B cell (primary cell): Measurements from ENCODE around the gene TRPM6. TPM values are rescaled to one million over a fixed set of nuclear protein-coding genes. Genes with fewer than 3 reads are reported as not detected.

Source experiments
- ATAC-seq: fragments of 200-7000 bp; cut with Tn5 transposase; one replicate; pipeline ENCODE4 v1.10.0; 2021; ENCODE audit warnings: low read depth, mild to moderate bottlenecking, moderate number of reproducible peaks, moderate library complexity
- CTCF ChIA-PET: fragments of 350-600 bp; sonication (Branson Sonifier 250); formaldehyde crosslinking; loops from one replicate; lab custom pipeline; 2021; ENCODE audit warnings: antibody characterized with exemption, inconsistent platforms; lab: Charles Lee
- POLR2A ChIA-PET: fragments of 350-600 bp; sonication (Branson Sonifier 250); formaldehyde crosslinking; loops from one replicate; lab custom pipeline; 2021; ENCODE audit warnings: antibody characterized with exemption; lab: Charles Lee
- DNase-seq: peaks from one replicate; pipeline ENCODE4 v3.0.0; 2013
- H2AFZ ChIP-seq: 2 replicates; pipeline ENCODE4 v1.6.1; 2012; ENCODE audit warnings: mild to moderate bottlenecking, low read depth, low read length; ENCODE audit not compliant: insufficient read depth, poor library complexity, severe bottlenecking
- H3K27ac ChIP-seq, 2 donors: 1 replicate in 1 of 2; 2 replicates in 1 of 2; pipeline ENCODE4 v1.5.1; 2012 to 2013; ENCODE audit warnings: low read length in 2 of 2, mild to moderate bottlenecking in 2 of 2, moderate library complexity in 1 of 2
- H3K27me3 ChIP-seq, 4 experiments: fragments of 200-600 bp in 1 of 4; sonication (generic) in 1 of 4; replicated peaks in 1 of 4; 1 replicate in 2 of 4; 2 replicates in 2 of 4; pipeline versions ENCODE4 v1.6.1 to v1.7.0; 2013 to 2016; ENCODE audit warnings: low read length in 3 of 4, mild to moderate bottlenecking in 2 of 4, mixed read lengths in 1 of 4, moderate library complexity in 1 of 4; ENCODE audit not compliant: insufficient read depth in 4 of 4, control insufficient read depth in 3 of 4; ENCODE audit errors: control extremely low read depth in 1 of 4
- H3K36me3 ChIP-seq, 2 experiments: replicated peaks in 1 of 2; 1 replicate in 1 of 2; 2 replicates in 1 of 2; pipeline versions ENCODE4 v1.6.1 to v1.7.1; 2013; ENCODE audit warnings: low read length in 1 of 2; ENCODE audit not compliant: insufficient read depth in 2 of 2, control insufficient read depth in 1 of 2; ENCODE audit errors: control extremely low read depth in 1 of 2, extremely low read depth in 1 of 2
- H3K4me1 ChIP-seq, 2 donors: fragments of 200-600 bp in 1 of 2; sonication (generic) in 1 of 2; 1 replicate in 1 of 2; 2 replicates in 1 of 2; pipeline versions ENCODE4 v1.5.1 to v1.6.1; 2013 to 2017; ENCODE audit warnings: low read length in 2 of 2; ENCODE audit not compliant: control insufficient read depth in 2 of 2, insufficient read depth in 2 of 2
- H3K4me2 ChIP-seq: replicated peaks from 2 replicates; pipeline ENCODE3; 2012; ENCODE audit warnings: mild to moderate bottlenecking, low read depth, low read length; ENCODE audit not compliant: poor library complexity, severe bottlenecking
- H3K4me3 ChIP-seq, 5 experiments: fragments of 200-600 bp in 1 of 5; sonication (generic) in 1 of 5; 1 replicate in 3 of 5; 2 replicates in 2 of 5; pipeline versions ENCODE4 v1.5.1 to v1.7.0; 2011 to 2016; ENCODE audit warnings: low read length in 4 of 5, mild to moderate bottlenecking in 4 of 5, low read depth in 2 of 5, control low read depth in 1 of 5, moderate library complexity in 1 of 5; ENCODE audit not compliant: insufficient read depth in 1 of 5; ENCODE audit errors: control extremely low read depth in 1 of 5, extremely low read depth in 1 of 5
- H3K79me2 ChIP-seq: fragments of 200-600 bp; sonication (generic); one replicate; pipeline ENCODE4 v1.6.0; 2016; ENCODE audit warnings: low read length; ENCODE audit not compliant: control insufficient read depth, insufficient read depth
- H3K9ac ChIP-seq: fragments of 200-600 bp; sonication (generic); 2 replicates; pipeline ENCODE4 v1.6.1; 2017; ENCODE audit warnings: mild to moderate bottlenecking, low read length, moderate library complexity
- H3K9me3 ChIP-seq, 3 donors: one replicate each; pipeline versions ENCODE4 v1.6.1 to v1.7.1; 2013; ENCODE audit warnings: low read length in 2 of 3; ENCODE audit not compliant: control insufficient read depth in 2 of 3, insufficient read depth in 1 of 3; ENCODE audit errors: control extremely low read depth in 1 of 3
- H4K20me1 ChIP-seq: 2 replicates; pipeline ENCODE4 v1.6.0; 2012; ENCODE audit warnings: mild to moderate bottlenecking, low read length; ENCODE audit not compliant: insufficient read depth, control insufficient read depth, poor library complexity, severe bottlenecking
- H3K27ac Mint-ChIP-seq: one replicate; pipeline ENCODE4 v1.8.0; 2021; ENCODE audit warnings: mixed read lengths
- H3K27me3 Mint-ChIP-seq: one replicate; pipeline ENCODE4 v1.8.0; 2021; ENCODE audit warnings: mixed read lengths
- H3K4me1 Mint-ChIP-seq: one replicate; pipeline ENCODE4 v1.8.0; 2021; ENCODE audit warnings: mixed read lengths
- H3K4me3 Mint-ChIP-seq: one replicate; pipeline ENCODE4 v1.8.0; 2021; ENCODE audit warnings: mixed read lengths
- H3K9me3 Mint-ChIP-seq: one replicate; pipeline ENCODE4 v1.8.0; 2022; ENCODE audit warnings: mixed read lengths; ENCODE audit not compliant: insufficient read depth
- EZH2 ChIP-seq: IDR thresholded peaks from 2 replicates; pipeline ENCODE4 v1.6.1; 2012; ENCODE audit warnings: borderline replicate concordance, low read depth, mild to moderate bottlenecking, moderate library complexity, low read length; ENCODE audit not compliant: insufficient read depth, poor library complexity, severe bottlenecking
- WGBS: methylation state at CpG from one replicate; pipeline ENCODE4 v1.1.5; 2013; ENCODE audit warnings: missing lambda C conversion rate; ENCODE audit not compliant: insufficient coverage; 5-methylcytosine and 5-hydroxymethylcytosine counted together
- intact Hi-C: fragments of 100-400 bp; cut with micrococcal nuclease; formaldehyde crosslinking; loops from one replicate; pipeline ENCODE4 v1.10.0; 2022
- polyA plus RNA-seq: library from polyadenylated mRNA; depleted of rRNA; stranded (reverse); fragments of >200 nt; gene quantifications from 2 replicates; pipeline ENCODE4 v1.2.3, GENCODE V29; 2012
- total RNA-seq, 2 donors: library from RNA; stranded (reverse); fragments of 120-200 nt in 1 of 2; gene quantifications; 1 replicate in 1 of 2; 2 replicates in 1 of 2; pipeline versions ENCODE4 v1.2.3 to v1.2.4, GENCODE V29; 2013 to 2022
- TF ChIP-seq, protein P1 (sequence below): fragments of 200-600 bp; IDR thresholded peaks from one replicate; pipeline ENCODE4 v1.8.0; 2022; ENCODE audit warnings: antibody characterized with exemption, mild to moderate bottlenecking

The TRPM6 gene
- total and polyA plus RNA-seq, 2 donors (not counting 1 experiment from before 2014, with no cell fraction given), result not detected

DNA sequence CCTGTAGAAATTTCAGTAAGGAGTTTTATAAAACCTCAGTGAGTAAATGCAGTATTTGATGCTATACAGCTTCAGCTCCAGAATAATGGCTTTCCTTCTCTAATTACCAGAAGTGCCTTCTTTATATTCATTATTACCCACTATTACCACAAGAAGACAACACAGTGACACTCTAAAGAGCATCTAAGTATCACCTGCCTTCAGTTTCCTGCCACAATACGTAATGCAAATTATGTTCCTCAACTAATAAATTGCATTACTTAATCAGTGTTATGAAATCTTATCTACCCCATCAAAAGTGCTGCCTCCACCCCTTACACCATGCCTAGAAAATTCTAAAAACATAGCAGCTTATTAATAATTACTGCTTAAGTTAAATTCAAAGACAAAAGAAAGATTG lies 91.9 kb downstream of the TRPM6 start:
- WGBS, result 0% methylated on average over 1 of the region's 1 CpG
- Histone ChIP-seq H3K9me3 (no peaks in the 10 kb centered on the region), H2AFZ (no peak overlapping the region), H3K4me2 (no peak overlapping the region), H3K4me1 (no peaks in the 10 kb centered on the region), H4K20me1 (no peaks in the 10 kb centered on the region), H3K4me3 (no peak overlapping the region), H3K9ac (no peak overlapping the region), H3K27ac (no peak overlapping the region), H3K36me3 (no peaks in the 10 kb centered on the region), H3K79me2 (no peaks in the 10 kb centered on the region), H3K27me3 (no peaks in the 10 kb centered on the region)
- intact Hi-C loops, result no loop called here
- ChIA-PET CTCF (interaction anchor here (0.8 kb wide), 1 partner anchor 24 kb away, joined by 3 read pairs; no protein-coding TSS in a partner anchor), POLR2A (no interaction called here)
- Mint-ChIP-seq H3K27ac (no peak overlapping the region), H3K4me3 (no peak overlapping the region), H3K4me1 (no peaks in the 10 kb centered on the region), H3K27me3 (peaks cover 18% of the 10 kb centered on the region), H3K9me3 (no peaks in the 10 kb centered on the region)
- ATAC-seq (no peak), DNase-seq (no peak)
- TF ChIP-seq, protein P1, sequence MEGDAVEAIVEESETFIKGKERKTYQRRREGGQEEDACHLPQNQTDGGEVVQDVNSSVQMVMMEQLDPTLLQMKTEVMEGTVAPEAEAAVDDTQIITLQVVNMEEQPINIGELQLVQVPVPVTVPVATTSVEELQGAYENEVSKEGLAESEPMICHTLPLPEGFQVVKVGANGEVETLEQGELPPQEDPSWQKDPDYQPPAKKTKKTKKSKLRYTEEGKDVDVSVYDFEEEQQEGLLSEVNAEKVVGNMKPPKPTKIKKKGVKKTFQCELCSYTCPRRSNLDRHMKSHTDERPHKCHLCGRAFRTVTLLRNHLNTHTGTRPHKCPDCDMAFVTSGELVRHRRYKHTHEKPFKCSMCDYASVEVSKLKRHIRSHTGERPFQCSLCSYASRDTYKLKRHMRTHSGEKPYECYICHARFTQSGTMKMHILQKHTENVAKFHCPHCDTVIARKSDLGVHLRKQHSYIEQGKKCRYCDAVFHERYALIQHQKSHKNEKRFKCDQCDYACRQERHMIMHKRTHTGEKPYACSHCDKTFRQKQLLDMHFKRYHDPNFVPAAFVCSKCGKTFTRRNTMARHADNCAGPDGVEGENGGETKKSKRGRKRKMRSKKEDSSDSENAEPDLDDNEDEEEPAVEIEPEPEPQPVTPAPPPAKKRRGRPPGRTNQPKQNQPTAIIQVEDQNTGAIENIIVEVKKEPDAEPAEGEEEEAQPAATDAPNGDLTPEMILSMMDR, result no peak

DNA sequence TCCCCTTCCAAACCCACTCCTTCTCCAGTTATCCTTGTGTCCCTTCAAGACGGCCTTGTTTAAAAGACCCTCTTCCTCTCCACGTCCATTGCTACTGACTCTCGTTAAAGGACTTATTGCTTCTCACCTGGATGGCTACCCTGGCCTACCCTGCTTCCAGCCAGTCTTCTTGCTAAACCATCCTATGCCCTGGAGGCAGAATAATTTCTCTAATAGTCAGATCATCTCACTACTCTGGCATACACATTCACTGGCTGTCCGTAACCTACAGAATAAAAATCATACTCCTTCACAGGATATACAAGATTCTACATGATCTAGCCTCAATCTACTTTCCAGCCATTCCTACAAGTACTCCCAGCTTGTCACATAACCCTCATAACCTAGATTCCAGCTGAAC lies 92.6 kb downstream of the TRPM6 start:
- H3K4me2 ChIP-seq, result no peak overlapping the region
- no peak overlapping the region for H3K4me3 ChIP-seq
- H3K4me3 Mint-ChIP-seq, result no peak overlapping the region
- intact Hi-C loops, result no loop called here
- DNase-seq (no peak), ATAC-seq (no peak)
- no peaks in the 10 kb centered on the region for H3K79me2 ChIP-seq
- H3K9ac ChIP-seq, result no peak overlapping the region
- no peaks in the 10 kb centered on the region for H3K27me3 ChIP-seq
- CTCF ChIA-PET, result interaction anchor here (2.8 kb wide), 1 partner anchor 17 kb away, joined by 9 read pairs; no protein-coding TSS in a partner anchor
- TF ChIP-seq, protein P1, result no peak
- TF ChIP-seq EZH2, result no peak
- H3K27ac ChIP-seq, result no peak overlapping the region
- H3K9me3 Mint-ChIP-seq, result no peaks in the 10 kb centered on the region
- H3K27me3 Mint-ChIP-seq, result peaks cover 18% of the 10 kb centered on the region
- POLR2A ChIA-PET, result no interaction called here
- H2AFZ ChIP-seq, result no peak overlapping the region
- no peaks in the 10 kb centered on the region for H3K36me3 ChIP-seq
- H3K4me1 ChIP-seq, result no peaks in the 10 kb centered on the region
- 94% methylated on average over 4 of the region's 4 CpGs for WGBS
- no peaks in the 10 kb centered on the region for H3K4me1 Mint-ChIP-seq
- H3K27ac Mint-ChIP-seq, result no peak overlapping the region
- H3K9me3 ChIP-seq, result no peaks in the 10 kb centered on the region
- H4K20me1 ChIP-seq, result no peaks in the 10 kb centered on the region
